ENCODE measurements around the gene DLG2.

Gene DLG2

DNA sequence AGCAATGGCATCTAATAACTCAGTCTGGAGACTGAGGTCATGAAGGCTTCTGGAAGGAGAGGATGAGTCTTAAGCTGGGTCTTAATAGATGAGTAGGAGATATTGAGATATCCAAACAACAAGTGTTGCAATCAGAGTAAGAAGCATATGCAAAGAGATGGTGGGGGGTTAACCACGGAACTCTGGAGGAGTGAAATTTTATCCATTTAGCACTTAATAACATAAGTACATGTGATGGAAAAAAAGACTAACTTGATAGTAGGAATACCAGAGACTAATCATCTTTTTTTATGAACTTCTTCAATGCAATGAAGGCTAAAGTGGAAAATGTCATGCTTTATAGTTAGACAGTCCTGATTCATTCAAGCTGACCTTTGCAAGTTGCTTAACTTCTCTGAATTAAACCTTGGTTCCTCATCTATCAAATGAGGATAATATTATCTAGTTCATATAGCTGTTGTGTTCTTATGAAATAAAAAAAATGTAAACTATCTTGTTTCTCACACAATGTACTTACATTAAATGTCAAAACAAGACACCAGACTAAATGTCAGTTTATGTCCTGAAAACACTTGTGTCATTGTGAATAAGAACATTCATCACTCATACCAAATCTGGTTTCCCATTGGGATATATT lies 1937.9 kb downstream of the DLG2 start:
- FAIRE-seq (no peak), DNase-seq (ENCODE audit: insufficient read length, low spot score) (no peak)
- TF ChIP-seq SPI1 (IDR thresholded peaks at IDR 0.05; ENCODE audit: low read depth, low read length) (no peak), TAF1 (IDR thresholded peaks at IDR 0.05; ENCODE audit: low read depth, low read length) (no peak), PAX5 (IDR thresholded peaks at IDR 0.05; ENCODE audit: insufficient read depth, low read length, severe bottlenecking) (no peak), POLR2A (IDR thresholded peaks at IDR 0.05; ENCODE audit: low read depth, low read length) (no peak), POU2F2 (IDR thresholded peaks at IDR 0.05; ENCODE audit: low read depth, low read length) (no peak)

DNA sequence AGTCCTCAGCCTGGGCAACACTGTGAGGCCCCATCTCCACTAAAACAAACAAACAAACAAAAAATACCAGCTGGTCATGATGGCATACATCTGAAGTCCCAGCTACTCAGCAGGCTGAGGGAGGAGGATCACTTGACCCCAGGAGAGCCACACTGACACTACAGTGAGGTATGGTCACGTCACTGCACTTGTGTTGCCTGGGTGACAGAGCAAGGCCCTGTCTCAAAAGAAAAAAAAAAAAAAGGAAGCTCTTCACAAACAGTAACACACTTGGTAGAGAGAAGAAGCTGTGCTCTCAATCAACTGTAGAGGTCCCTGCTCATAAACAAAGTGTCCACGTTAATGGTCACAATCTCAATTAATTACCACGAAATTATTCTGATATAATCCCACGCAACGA lies 1939.4 kb downstream of the DLG2 start:
- TF ChIP-seq SPI1 (IDR thresholded peaks at IDR 0.05; ENCODE audit: low read depth, low read length), result no peak
- TF ChIP-seq POLR2AphosphoS5 (IDR thresholded peaks at IDR 0.05; ENCODE audit: low read depth, low read length), result no peak
- no peak for TF ChIP-seq POLR2A (IDR thresholded peaks at IDR 0.05; ENCODE audit: low read depth, low read length)
- DNase-seq (ENCODE audit: insufficient read length, low spot score), result no peak
- FAIRE-seq, result no peak

DNA sequence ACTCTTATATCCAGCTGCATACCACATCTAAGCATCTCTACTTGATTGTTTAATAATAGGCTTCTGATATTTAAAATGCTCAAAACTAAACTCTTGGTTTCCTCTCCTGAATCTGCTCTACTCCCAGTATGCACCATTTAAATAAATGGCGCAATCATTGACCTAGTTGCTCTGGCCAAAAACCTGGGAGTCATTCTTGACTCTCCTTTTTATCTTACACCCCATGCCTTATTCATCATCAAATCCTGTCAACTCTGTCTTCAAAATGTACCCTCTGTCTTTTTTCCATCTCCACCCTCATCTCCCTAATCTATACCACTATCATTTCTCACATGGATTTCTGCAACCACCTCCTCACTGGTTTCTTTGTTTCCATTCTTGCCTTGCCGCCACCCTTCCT lies 1941.4 kb downstream of the DLG2 start:
- DNase-seq (ENCODE audit: insufficient read length, low spot score) (no peak), FAIRE-seq (no peak)
- TF ChIP-seq POLR2A (IDR thresholded peaks at IDR 0.05; ENCODE audit: low read depth, low read length), result no peak
- TF ChIP-seq PAX5 (IDR thresholded peaks at IDR 0.05; ENCODE audit: insufficient read depth, low read length, severe bottlenecking), result no peak
- no peak for TF ChIP-seq SPI1 (IDR thresholded peaks at IDR 0.05; ENCODE audit: low read depth, low read length)
- TF ChIP-seq POLR2AphosphoS5 (IDR thresholded peaks at IDR 0.05; ENCODE audit: low read depth, low read length), result no peak
- no peak for TF ChIP-seq TAF1 (IDR thresholded peaks at IDR 0.05; ENCODE audit: low read depth, low read length)
- no peak for TF ChIP-seq POU2F2 (IDR thresholded peaks at IDR 0.05; ENCODE audit: low read depth, low read length)

DNA sequence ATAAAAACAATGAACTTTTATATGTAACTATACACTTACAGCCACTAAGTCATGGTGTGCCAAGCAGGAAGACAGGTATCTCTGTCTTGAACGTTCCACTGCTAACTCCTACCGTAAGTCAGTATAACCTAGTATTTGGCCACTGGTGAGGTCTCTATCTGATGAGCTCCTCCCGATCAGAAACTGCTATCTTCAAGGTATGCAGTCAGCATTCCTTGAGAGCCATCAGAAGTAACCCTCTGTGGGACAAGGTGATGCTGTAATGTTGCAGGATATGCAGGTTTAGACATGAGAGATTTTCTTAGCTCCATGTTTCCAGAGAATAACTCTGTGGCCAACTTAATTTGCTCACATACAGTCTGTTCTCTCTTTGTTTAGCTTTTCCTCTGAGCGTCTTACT lies 1943.1 kb downstream of the DLG2 start:
- no peak for TF ChIP-seq POU2F2 (IDR thresholded peaks at IDR 0.05; ENCODE audit: low read depth, low read length)
- TF ChIP-seq POLR2A (IDR thresholded peaks at IDR 0.05; ENCODE audit: low read depth, low read length), result no peak
- no peak for TF ChIP-seq POLR2AphosphoS5 (IDR thresholded peaks at IDR 0.05; ENCODE audit: low read depth, low read length)
- no peak for TF ChIP-seq SPI1 (IDR thresholded peaks at IDR 0.05; ENCODE audit: low read depth, low read length)
- no peak for TF ChIP-seq PAX5 (IDR thresholded peaks at IDR 0.05; ENCODE audit: insufficient read depth, low read length, severe bottlenecking)
- no peak for TF ChIP-seq TAF1 (IDR thresholded peaks at IDR 0.05; ENCODE audit: low read depth, low read length)
- FAIRE-seq (no peak), DNase-seq (ENCODE audit: insufficient read length, low spot score) (no peak)

DNA sequence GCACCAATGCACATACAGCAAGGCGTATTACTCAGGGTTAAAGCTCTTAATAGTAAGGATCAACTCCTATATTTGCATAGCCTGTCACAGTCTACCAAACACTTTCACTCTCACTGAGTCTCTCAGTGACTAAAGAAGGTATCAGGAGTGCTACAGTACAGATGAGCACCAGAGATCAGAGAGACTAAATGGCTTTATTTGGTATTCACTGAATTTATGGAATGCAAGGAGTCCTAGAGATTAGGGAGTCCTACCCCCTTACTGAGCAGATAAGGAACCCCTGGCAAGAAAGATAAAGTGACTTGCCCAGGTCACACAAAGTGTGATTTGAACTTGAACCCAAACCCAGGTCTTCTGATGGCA lies 1944.6 kb downstream of the DLG2 start:
- TF ChIP-seq POU2F2 (IDR thresholded peaks at IDR 0.05; ENCODE audit: low read depth, low read length) (peak; percentile 87), TAF1 (IDR thresholded peaks at IDR 0.05; ENCODE audit: low read depth, low read length) (no peak), POLR2A (IDR thresholded peaks at IDR 0.05; ENCODE audit: low read depth, low read length) (no peak), POLR2AphosphoS5 (IDR thresholded peaks at IDR 0.05; ENCODE audit: low read depth, low read length) (no peak)
- FAIRE-seq (peak; percentile 92), DNase-seq (ENCODE audit: insufficient read length, low spot score) (no peak)

DNA sequence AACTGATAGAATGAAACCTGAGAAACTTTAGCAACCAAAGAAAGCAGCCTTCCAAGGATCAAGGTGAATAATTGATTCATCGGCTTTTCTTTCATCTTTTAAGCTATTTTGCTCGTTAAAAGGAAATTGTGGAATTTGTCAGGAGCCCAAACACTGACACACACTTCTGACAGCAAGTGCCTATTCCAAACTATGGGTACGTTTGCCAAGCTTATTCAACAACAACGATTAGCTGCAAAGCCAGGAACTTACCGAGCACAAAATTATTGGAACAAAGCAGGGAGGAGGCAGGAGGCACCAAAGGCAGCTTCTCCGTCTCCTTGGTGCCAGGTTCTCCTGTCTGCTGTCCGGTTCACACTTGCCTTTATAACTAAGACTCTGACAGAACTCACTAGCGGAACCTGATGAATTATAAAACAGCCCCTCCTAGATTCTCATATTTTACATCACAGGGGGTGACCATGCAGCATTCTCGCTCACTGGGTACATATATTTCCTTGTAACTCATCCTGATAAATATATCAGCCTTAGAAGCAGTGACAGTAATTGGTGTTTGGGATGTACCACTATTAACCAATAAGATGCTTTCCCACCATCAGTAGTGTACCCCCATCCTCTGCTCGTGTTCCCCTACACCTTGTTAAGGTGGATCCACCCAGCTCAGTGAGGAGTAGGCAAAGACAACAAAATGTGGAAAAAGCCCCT lies 1945.1 kb downstream of the DLG2 start:
- no peak for DNase-seq (ENCODE audit: insufficient read length, low spot score)
- no peak for TF ChIP-seq POU2F2 (IDR thresholded peaks at IDR 0.05; ENCODE audit: low read depth, low read length)
- TF ChIP-seq POLR2AphosphoS5 (IDR thresholded peaks at IDR 0.05; ENCODE audit: low read depth, low read length), result no peak
- TF ChIP-seq POLR2A (IDR thresholded peaks at IDR 0.05; ENCODE audit: low read depth, low read length), result no peak
- no peak for TF ChIP-seq PAX5 (IDR thresholded peaks at IDR 0.05; ENCODE audit: insufficient read depth, low read length, severe bottlenecking)
- peak; percentile 72 for FAIRE-seq

DNA sequence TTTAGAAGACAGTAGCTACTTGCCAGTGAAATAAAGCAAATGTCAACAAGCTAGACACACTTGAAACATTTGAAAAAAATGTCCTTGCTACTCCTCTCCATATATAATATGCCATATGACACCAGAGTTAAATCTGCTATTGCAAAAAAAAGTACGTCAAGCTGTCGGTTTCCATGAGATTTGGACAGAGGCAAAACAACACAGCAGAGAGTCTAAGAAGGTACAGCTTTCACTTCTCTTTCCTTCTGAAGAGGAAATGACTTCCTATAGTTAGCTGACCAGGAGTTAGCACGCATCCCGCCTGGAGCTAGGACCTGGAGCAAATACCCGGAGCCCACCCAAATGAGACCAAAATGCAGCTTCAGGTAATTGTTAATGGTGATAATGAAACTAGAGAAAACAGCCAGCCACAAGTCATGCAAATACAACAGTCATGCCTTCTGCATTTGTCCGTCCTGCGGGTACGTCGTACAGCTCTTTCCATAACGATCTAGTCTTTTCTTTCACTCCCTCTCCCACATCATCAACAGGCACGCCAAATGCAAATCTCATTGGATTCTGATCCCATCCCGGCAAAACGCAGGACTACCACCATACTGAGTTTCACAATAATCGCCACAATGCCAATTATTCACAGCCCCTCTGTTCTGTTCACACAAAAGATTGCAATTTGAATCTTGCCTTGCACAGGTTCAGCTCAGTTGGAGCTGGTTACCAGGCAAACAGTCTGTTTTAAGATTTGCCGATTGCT lies 1945.9 kb downstream of the DLG2 start:
- TF ChIP-seq POU2F2 (IDR thresholded peaks at IDR 0.05; ENCODE audit: low read depth, low read length) (peak; percentile 89), SPI1 (IDR thresholded peaks at IDR 0.05; ENCODE audit: low read depth, low read length) (peak; percentile 83), POLR2A (IDR thresholded peaks at IDR 0.05; ENCODE audit: low read depth, low read length) (no peak)
- FAIRE-seq, result peak; percentile 93
- no peak for DNase-seq (ENCODE audit: insufficient read length, low spot score)

DNA sequence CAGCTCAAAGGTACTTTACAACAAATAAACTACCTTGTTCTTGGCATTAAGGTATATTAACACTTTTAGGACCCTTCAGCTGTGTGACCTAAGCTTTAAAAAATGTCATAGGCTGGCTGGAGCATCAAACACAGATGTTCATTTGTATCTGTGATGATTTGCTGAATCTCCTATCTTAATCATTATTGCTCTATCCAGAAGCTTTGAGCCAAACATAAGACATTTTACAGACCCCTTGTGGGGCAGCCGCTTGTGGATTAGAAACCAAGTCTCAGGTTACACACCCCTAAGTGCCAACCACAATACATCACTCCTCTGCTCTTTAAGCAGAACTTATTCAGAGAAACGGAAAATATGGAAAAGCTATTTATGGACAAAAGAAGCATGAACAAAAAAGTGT lies 1946.8 kb downstream of the DLG2 start:
- DNase-seq (ENCODE audit: insufficient read length, low spot score), result no peak
- no peak for FAIRE-seq
- TF ChIP-seq POU2F2 (IDR thresholded peaks at IDR 0.05; ENCODE audit: low read depth, low read length), result no peak
- no peak for TF ChIP-seq PAX5 (IDR thresholded peaks at IDR 0.05; ENCODE audit: insufficient read depth, low read length, severe bottlenecking)
- TF ChIP-seq POLR2AphosphoS5 (IDR thresholded peaks at IDR 0.05; ENCODE audit: low read depth, low read length), result no peak
- no peak for TF ChIP-seq TAF1 (IDR thresholded peaks at IDR 0.05; ENCODE audit: low read depth, low read length)
- no peak for TF ChIP-seq POLR2A (IDR thresholded peaks at IDR 0.05; ENCODE audit: low read depth, low read length)
- no peak for TF ChIP-seq SPI1 (IDR thresholded peaks at IDR 0.05; ENCODE audit: low read depth, low read length)

DNA sequence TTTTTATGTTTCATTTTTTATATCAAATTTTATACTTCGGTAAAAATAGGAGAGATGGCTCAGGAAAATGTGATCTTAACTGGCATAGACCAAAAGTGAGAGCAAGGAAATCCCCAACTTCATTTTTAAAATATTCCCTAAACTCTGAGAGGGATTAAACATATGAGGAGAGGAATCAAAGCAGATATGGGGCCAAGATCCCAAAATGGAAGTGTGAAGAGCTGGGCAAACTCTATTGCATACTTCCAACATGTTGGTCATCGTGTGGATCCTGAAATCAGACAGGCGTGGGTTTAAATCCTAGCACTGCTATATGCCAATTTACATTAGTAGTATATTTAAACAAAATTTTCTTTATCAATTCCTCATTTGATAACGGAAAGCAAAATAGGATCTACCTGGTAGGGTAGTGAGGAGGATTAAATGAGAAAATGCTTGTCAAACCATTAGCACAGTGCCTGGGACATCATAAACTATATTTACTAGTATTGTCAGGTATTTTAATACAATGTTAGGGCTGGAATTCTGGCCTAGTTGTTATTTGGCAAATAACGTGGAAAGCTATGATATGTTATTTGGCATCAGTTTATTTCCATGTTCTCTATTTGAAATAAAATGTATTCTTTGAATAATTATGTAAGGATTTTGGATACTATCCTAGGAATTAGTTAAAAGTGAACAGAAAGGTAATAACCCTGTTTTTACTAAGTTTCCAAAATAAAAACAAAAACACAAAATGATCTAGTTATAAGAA lies 1948.1 kb downstream of the DLG2 start:
- TF ChIP-seq POU2F2 (IDR thresholded peaks at IDR 0.05; ENCODE audit: low read depth, low read length) (no peak), TAF1 (IDR thresholded peaks at IDR 0.05; ENCODE audit: low read depth, low read length) (no peak), POLR2A (IDR thresholded peaks at IDR 0.05; ENCODE audit: low read depth, low read length) (no peak), SPI1 (IDR thresholded peaks at IDR 0.05; ENCODE audit: low read depth, low read length) (no peak), POLR2AphosphoS5 (IDR thresholded peaks at IDR 0.05; ENCODE audit: low read depth, low read length) (no peak), PAX5 (IDR thresholded peaks at IDR 0.05; ENCODE audit: insufficient read depth, low read length, severe bottlenecking) (no peak)
- DNase-seq (ENCODE audit: insufficient read length, low spot score), result no peak
- no peak for FAIRE-seq

Data from GM12891 (cell line).